ENCODE data around the gene MAGOH.
"Not testable (repeated sequence)": the region's sequence is repeated elsewhere in the genome, so short reads cannot be mapped to it uniquely, and the experiment has no call there.

Gene MAGOH

GRCh38 chr1:53220171-53220961, 18.0 kb downstream of the MAGOH start, which contains the start of gene CZIB:
CZIB (minus strand) TSS chr1:53220634; CDS start chr1:53220575, 59 bp downstream.
- DNase-seq (ENCODE audit: low spot score), result peak; percentile 86

- DNase-seq (ENCODE audit: low spot score), result no peak
Observed at GRCh38 chr1:53219711-53220110, 18.6 kb downstream of the MAGOH start.

DNA sequence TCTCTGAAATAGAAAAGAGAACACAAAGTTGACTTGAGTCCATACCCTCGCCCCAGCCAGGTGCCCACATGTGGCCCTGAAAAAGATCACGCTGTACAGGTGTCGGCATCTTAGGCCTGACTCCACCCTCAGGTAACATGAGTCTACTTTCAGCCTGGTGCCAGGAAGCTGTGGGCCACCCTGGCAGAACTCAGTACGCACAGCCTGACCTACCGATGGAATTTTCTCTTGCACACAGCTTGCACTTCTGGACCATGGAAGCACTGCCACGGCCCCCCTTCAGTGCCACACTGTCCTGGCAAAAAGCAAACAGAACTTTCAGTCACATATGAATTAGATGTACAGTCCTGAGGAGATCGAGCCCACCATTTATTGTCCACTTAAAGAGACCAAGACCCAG, 20.1 kb downstream of the MAGOH start:
- no peak for DNase-seq (ENCODE audit: low spot score)

DNA sequence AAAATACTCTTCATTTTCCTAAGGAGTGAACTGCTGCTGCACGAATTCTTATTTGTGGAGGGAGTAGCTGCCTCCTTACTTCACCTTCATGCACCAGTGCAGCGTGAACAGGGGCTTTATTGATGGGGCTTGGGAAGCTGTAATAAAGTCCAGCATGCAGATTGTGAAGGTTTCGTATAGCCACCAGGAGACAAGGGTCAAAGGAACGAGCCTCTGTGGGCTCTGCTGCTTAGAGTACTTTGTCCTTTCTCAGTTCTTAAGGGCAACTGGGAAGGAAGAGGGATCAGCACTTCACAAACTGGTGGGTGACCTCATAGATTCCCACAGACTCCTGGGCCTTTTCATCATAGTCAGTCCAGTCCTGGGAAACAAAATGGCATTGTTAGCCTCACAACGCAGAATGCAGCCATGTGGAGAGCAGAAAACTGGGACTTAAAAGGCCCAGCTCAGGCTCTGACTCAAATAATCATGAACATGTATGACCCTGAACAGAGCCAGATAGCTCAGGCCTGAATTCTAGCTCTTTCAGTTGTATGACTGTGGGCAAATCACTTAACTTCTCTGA, 23.9 kb downstream of the MAGOH start:
- DNase-seq (ENCODE audit: low spot score), result no peak

DNA sequence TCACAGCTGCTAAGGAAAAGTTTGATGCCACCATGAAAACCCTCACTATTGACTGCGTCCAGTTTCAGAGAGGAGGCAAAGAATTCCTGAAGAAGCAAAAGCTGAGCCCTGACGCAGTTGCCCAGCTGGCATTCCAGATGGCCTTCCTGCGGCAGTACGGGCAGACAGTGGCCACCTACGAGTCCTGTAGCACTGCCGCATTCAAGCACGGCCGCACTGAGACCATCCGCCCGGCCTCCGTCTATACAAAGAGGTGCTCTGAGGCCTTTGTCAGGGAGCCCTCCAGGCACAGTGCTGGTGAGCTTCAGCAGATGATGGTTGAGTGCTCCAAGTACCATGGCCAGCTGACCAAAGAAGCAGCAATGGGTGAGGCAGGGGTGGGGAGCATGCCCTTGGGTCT, 27.4 kb downstream of the MAGOH start:
- no peak for DNase-seq (ENCODE audit: low spot score)

DNA sequence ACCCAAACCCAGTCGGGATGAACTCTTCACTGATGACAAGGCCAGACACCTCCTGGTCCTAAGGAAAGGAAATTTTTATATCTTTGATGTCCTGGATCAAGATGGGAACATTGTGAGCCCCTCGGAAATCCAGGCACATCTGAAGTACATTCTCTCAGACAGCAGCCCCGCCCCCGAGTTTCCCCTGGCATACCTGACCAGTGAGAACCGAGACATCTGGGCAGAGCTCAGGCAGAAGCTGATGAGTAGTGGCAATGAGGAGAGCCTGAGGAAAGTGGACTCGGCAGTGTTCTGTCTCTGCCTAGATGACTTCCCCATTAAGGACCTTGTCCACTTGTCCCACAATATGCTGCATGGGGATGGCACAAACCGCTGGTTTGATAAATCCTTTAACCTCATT, 28.0 kb downstream of the MAGOH start:
- no peak for DNase-seq (ENCODE audit: low spot score)

- no peak for DNase-seq (ENCODE audit: low spot score)
Observed at GRCh38 chr1:53207726-53208125, 30.6 kb downstream of the MAGOH start.

- no peak for DNase-seq (ENCODE audit: low spot score)
Observed at GRCh38 chr1:53206735-53207379, 31.5 kb downstream of the MAGOH start.

DNA sequence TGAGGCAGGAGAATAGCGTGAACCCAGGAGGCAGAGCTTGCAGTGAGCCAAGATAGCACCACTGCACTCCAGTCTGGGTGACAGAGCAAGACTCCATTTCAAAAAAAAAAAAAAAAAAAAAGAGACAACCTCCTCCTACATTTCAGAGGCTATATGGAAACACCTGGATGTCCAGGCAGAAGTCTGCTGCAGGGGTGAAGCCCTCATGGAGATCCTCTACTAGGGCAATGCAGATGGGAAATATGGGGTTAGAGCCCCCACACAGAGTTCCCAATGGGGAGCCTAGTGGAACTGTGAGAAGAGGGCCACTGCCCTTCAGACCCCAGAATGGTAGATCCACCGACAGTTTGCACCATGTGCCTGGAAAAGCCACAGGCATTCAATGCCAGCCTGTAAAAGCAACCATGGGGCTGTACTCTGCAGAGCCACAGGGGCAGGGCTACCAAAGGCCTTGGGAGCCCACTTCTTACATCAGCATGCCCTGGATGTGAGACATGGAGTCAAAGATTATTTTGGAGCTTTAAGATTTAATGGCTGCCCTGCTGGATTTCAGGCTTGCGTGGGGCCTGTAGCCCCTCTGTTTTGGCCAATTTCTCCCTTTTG, 32.1 kb downstream of the MAGOH start:
- not testable (repeated sequence) for DNase-seq (ENCODE audit: low spot score)

DNA sequence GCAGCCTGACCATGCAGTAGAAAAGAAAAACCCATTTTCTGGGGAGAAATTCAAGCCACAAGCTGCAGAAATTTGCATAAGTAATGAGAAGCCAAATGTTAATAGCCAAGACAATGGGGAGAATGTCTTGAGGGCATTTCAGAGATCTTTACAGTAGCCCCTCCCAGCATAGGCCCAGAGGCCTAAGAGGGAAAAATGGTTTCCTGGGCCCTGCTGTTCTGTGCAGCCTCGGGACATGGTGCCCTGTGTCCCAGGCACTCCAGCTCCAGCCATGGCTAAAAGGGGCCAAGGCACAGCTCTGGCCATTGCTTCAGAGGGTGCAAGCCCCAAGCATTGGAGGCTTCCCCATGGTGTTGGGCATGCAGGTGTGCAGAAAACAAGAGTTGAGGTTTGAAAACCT, 32.8 kb downstream of the MAGOH start:
- DNase-seq (ENCODE audit: low spot score), result not testable (repeated sequence)

GRCh38 chr1:53203466-53203865, 34.9 kb downstream of the MAGOH start:
- DNase-seq (ENCODE audit: low spot score), result no peak

DNA sequence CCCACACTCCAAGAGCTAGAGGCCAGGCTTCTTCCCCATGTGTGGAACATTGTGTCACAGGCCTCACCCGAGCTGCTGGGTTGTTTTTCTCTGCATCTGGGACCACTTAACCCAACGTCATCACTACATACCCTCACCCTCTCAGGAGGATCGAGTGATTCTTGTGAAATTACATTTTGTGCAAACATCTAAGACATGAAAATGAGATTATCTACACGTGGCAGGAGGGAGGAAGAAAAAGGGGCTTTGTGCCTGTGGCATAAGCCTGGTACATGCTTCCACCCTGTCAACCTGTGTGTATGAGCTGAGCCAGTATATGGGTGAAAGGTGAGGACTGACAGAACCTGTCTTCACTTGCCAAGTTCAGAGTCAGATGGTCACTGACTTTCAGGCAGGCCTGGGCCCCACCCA, 40.1 kb downstream of the MAGOH start:
- no peak for DNase-seq (ENCODE audit: low spot score)

DNA sequence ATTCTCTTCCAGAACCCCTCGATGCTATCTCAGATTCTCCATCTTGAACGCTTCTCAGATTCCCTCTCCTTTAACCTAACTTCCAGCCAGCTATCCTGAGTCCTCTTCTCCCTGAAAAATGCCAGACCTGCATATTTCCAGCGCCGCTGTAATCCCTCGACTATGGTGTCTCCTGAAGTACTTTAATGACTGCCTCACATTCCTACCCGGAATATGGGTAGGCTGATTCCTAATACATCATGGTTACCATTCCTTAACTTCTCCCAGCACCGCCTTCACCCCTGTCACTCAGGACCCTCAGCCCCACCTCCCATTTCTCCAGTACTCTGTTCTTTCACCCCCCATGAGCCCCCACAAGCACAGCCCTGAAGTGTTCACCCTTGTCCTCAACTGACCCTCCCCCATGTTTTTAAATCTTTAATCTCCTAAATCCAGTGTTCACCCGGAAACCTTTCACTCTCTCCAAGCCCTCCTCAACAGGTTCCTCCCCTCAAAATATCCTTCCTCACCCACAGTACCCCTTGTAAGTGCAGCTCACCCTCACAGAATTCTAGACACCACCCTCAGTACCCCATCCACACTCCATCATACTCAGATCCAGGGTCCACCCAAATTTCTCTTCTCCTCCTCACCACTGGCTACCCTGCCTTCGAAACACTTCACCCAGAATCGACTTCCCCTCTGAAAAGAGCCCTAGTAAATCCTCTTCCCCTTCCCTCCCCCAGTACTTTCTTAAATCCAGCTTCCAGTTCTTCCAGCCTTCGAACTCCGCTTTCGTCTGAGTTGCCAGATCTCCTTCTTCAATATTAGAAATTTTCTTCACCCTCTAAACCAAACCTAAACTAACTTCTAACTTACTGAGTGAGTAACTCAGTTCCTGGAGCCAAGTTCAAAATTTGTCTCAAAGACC, 40.8 kb downstream of the MAGOH start:
- no peak for DNase-seq (ENCODE audit: low spot score)

DNA sequence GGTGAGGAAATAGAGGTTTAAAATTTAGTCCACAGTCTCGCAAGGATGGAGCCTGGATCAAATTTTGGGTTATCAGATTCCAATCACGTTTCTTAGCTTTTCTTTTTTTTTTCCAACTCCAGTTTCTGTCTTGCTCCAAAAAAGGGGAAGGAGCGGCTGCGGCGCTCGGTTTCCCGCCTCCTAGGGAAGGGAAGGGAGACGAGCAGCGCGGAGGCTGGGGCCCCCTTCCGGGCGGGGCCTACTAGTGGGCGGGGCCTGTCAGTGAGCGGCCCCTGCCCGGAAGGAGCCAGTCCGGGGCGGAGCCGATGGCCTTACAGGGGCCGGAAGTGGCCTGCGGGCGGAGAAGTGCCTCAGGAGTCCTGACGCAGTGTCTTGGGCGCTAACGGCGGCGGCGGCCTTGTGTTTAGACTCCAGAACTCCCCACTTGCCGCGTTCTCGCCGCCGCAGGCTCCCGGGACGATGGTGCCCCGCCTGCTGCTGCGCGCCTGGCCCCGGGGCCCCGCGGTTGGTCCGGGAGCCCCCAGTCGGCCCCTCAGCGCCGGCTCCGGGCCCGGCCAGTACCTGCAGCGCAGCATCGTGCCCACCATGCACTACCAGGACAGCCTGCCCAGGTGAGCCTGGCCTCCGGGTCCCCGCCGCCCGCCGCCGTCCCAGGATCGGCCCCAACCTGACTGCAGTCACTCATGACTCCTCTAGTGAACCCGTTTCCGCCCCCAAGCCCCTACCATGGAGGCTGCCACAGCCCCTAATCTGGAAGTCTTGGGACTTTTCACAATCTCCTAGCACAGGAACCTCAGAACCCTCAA, 41.6 kb downstream of the MAGOH start, which contains the start of gene CPT2:
TSS of gene CPT2 (plus strand) at position 340 of the 806 bp plus-strand sequence. CDS start at position 460, 120 bp downstream.
- DNase-seq (ENCODE audit: low spot score), result peak; percentile 91

DNA sequence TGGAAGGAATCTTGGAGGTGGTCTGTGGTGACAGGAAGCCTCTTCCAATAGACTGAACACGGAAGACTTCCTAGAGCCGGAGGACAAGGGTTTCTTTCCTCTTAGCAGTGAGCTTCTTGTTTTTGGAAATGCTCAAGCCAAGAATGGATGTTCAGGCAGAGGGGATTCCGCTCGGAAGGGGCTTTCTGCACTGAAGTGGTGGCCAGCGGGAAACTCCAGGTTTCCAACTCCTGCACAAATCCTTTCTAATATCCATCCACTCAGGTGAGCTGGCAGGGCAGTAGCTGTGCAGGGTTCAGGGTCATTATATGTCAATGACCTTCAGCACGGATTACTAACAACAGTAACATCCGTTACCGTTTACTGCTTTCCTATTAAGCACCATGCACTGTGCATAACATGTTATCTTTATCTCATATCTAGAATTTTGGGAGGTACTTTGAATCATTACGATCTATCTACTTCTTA, 42.3 kb downstream of the MAGOH start:
- DNase-seq (ENCODE audit: low spot score), result no peak

DNA sequence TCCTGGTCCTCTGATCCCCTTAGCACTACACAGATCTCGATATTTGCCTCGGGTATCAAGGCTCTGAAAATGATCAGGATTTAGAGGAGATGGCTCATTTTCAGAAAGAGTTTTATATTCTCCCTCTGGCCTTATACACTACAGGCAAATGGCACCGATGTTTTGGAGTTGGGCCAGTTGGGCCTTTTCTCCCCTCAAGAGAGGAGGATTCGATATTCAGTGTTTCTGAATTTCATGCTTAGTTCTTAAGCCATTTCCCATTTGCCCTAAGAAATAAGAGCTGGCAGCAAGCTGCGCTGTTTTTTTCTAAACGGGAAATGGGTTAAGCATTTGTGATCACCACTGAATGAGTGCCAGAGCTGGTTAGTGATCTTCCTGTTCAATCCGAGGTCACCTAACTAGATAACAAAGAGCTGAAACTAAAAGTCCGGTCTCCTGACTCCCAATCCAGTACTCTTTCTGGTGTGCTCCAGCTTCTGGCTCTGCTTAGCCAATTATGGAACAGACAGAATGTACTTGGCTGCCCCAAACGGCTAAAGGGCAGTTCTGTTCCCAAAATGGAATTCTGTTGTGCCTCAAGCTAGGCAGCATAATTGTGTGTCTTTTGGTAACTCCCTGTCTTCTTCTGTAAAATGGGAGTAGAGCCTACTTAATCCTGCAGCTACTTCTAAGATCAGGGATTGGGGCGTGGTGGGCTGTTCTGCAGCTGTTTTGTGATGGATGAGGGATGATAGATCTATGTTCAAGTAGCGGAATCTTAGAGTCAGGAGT, 42.9 kb downstream of the MAGOH start:
- DNase-seq (ENCODE audit: low spot score), result no peak

GRCh38 chr1:53190210-53190611, 48.1 kb downstream of the MAGOH start:
- DNase-seq (ENCODE audit: low spot score), result no peak

- DNase-seq (ENCODE audit: low spot score), result no peak
Observed at GRCh38 chr1:53189061-53189460, 49.3 kb downstream of the MAGOH start.

DNA sequence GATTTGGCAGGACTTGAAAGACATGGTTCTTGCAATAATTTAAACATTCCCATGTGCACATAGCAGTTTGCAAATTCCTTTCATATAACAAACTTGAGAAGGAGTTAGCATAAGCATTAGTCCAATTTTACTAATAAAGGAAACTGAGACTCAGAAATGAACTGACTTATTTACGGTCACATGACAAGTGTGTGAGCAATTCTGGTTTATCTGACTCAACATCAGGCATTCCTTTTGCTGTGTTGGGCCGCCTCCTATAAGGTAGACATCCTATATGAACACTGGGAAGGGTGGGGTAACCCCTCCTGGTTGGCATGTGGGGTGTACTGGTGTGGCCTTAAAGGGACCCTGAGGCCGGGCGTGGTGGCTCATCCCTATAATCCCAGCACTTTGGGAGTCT, 50.2 kb downstream of the MAGOH start:
- no peak for DNase-seq (ENCODE audit: low spot score)

GRCh38 chr1:53187401-53187800, 50.9 kb downstream of the MAGOH start:
- DNase-seq (ENCODE audit: low spot score), result no peak
